ACC112 (cell line): ENCODE measurements around the gene HNRNPDL.

Experiments
- H2AFZ ChIP-seq: fragments of 200-600 bp; sonication (generic); one replicate; pipeline ENCODE4 v1.6.0; 2017; ENCODE audit warnings: antibody characterized with exemption, low read length; ENCODE audit not compliant: unreplicated experiment
- H3K27ac ChIP-seq: fragments of 200-600 bp; sonication (generic); 2 replicates; pipeline ENCODE4 v1.5.1; 2014; ENCODE audit warnings: low read depth, mild to moderate bottlenecking, antibody characterized with exemption, low read length, moderate library complexity
- H3K27me3 ChIP-seq: fragments of 200-600 bp; sonication (generic); 2 replicates; pipeline ENCODE4 v1.6.1; 2014; ENCODE audit warnings: mild to moderate bottlenecking, antibody characterized with exemption, low read length, moderate library complexity, mixed read lengths; ENCODE audit not compliant: insufficient read depth
- H3K36me3 ChIP-seq: fragments of 200-600 bp; sonication (generic); 2 replicates; pipeline ENCODE4 v1.6.1; 2016; ENCODE audit warnings: mild to moderate bottlenecking, antibody characterized with exemption, low read length, moderate library complexity, mixed read lengths; ENCODE audit not compliant: insufficient read depth
- H3K4me1 ChIP-seq: fragments of 200-600 bp; sonication (generic); one replicate; pipeline ENCODE4 v1.6.1; 2016; ENCODE audit warnings: low read length, mixed read lengths; ENCODE audit not compliant: insufficient read depth, unreplicated experiment, control insufficient read depth
- H3K4me3 ChIP-seq: fragments of 200-600 bp; sonication (generic); 2 replicates; pipeline ENCODE4 v1.5.1; 2014; ENCODE audit warnings: mild to moderate bottlenecking, low read depth, low read length
- H3K79me2 ChIP-seq: fragments of 200-600 bp; sonication (generic); one replicate; pipeline ENCODE4 v1.6.0; 2016; ENCODE audit warnings: low read length; ENCODE audit not compliant: control insufficient read depth, unreplicated experiment, insufficient read depth

HNRNPDL gene

GRCh38 chr4:82458729-82459128 is 28.5 kb upstream of the HNRNPDL start:
- peaks cover 22% of the 10 kb centered on the region for H3K36me3 ChIP-seq
- H3K79me2 ChIP-seq = no peaks in the 10 kb centered on the region
- H3K27me3 ChIP-seq = no peaks in the 10 kb centered on the region
- no peak overlapping the region for H2AFZ ChIP-seq
- no peak overlapping the region for H3K27ac ChIP-seq
- H3K4me3 ChIP-seq = no peak overlapping the region
- H3K4me1 ChIP-seq = peaks cover 3% of the 10 kb centered on the region

GRCh38 chr4:82457266-82457665 is 27.0 kb upstream of the HNRNPDL start:
- Histone ChIP-seq H3K27ac (no peak overlapping the region), H3K4me3 (no peak overlapping the region), H3K27me3 (no peaks in the 10 kb centered on the region), H2AFZ (no peak overlapping the region), H3K36me3 (peaks cover 22% of the 10 kb centered on the region), H3K79me2 (peaks cover 4% of the 10 kb centered on the region), H3K4me1 (no peaks in the 10 kb centered on the region)

GRCh38 chr4:82452026-82452425 is 21.8 kb upstream of the HNRNPDL start:
- H3K4me3 ChIP-seq = no peak overlapping the region
- H2AFZ ChIP-seq = no peak overlapping the region
- H3K4me1 ChIP-seq = no peaks in the 10 kb centered on the region
- H3K27me3 ChIP-seq = no peaks in the 10 kb centered on the region
- H3K79me2 ChIP-seq = peaks cover 17% of the 10 kb centered on the region
- H3K27ac ChIP-seq = no peak overlapping the region
- peaks cover 28% of the 10 kb centered on the region for H3K36me3 ChIP-seq

- Histone ChIP-seq H3K27ac (no peak overlapping the region), H3K4me3 (no peak overlapping the region), H3K36me3 (peaks cover 20% of the 10 kb centered on the region), H2AFZ (no peak overlapping the region), H3K79me2 (peaks cover 18% of the 10 kb centered on the region), H3K4me1 (no peaks in the 10 kb centered on the region), H3K27me3 (no peaks in the 10 kb centered on the region)
These were observed 20.9 kb upstream of the HNRNPDL start for GRCh38 chr4:82450966-82451755.

- H3K27me3 ChIP-seq = no peaks in the 10 kb centered on the region
- H3K4me1 ChIP-seq = no peaks in the 10 kb centered on the region
- no peak overlapping the region for H2AFZ ChIP-seq
- no peak overlapping the region for H3K4me3 ChIP-seq
- peaks cover 14% of the 10 kb centered on the region; the same call in 1 of the 2 replicates for H3K36me3 ChIP-seq
- no peak overlapping the region for H3K27ac ChIP-seq
- H3K79me2 ChIP-seq = peaks cover 32% of the 10 kb centered on the region
These were observed 17.6 kb upstream of the HNRNPDL start for GRCh38 chr4:82447886-82448285.

- Histone ChIP-seq H3K4me1 (peaks cover 3% of the 10 kb centered on the region), H3K27ac (no peak overlapping the region), H2AFZ (no peak overlapping the region), H3K36me3 (peaks cover 6% of the 10 kb centered on the region; the same call in 1 of the 2 replicates), H3K79me2 (peaks cover 76% of the 10 kb centered on the region), H3K27me3 (no peaks in the 10 kb centered on the region), H3K4me3 (no peak overlapping the region)
These were observed 8.8 kb upstream of the HNRNPDL start for GRCh38 chr4:82439088-82439487.

- no peak overlapping the region for H2AFZ ChIP-seq
- peaks cover 6% of the 10 kb centered on the region for H3K36me3 ChIP-seq
- peaks cover 85% of the 10 kb centered on the region for H3K79me2 ChIP-seq
- H3K4me3 ChIP-seq = no peak overlapping the region
- H3K27ac ChIP-seq = no peak overlapping the region
- H3K27me3 ChIP-seq = no peaks in the 10 kb centered on the region
- H3K4me1 ChIP-seq = peaks cover 8% of the 10 kb centered on the region
These were observed 7.2 kb upstream of the HNRNPDL start for GRCh38 chr4:82437285-82438005.

- Histone ChIP-seq H2AFZ (no peak overlapping the region), H3K79me2 (peaks cover 84% of the 10 kb centered on the region), H3K27ac (no peak overlapping the region)
These were observed 6.5 kb upstream of the HNRNPDL start for GRCh38 chr4:82436780-82437179.

GRCh38 chr4:82436130-82436529 is 5.9 kb upstream of the HNRNPDL start:
- no peaks in the 10 kb centered on the region for H3K27me3 ChIP-seq
- peaks cover 14% of the 10 kb centered on the region for H3K4me1 ChIP-seq
- H3K4me3 ChIP-seq = no peak overlapping the region
- H2AFZ ChIP-seq = no peak overlapping the region
- H3K27ac ChIP-seq = no peak overlapping the region
- peaks cover 87% of the 10 kb centered on the region for H3K79me2 ChIP-seq
- peaks cover 6% of the 10 kb centered on the region for H3K36me3 ChIP-seq

More at GRCh38 chr4:82436780-82437179, 6.5 kb upstream of the HNRNPDL start:
- Histone ChIP-seq H3K4me1 (peaks cover 12% of the 10 kb centered on the region), H3K36me3 (peaks cover 6% of the 10 kb centered on the region), H3K27me3 (no peaks in the 10 kb centered on the region), H3K4me3 (no peak overlapping the region)

GRCh38 chr4:82434949-82435348 is 4.7 kb upstream of the HNRNPDL start:
- Histone ChIP-seq H2AFZ (no peak overlapping the region), H3K79me2 (peaks cover 81% of the 10 kb centered on the region), H3K36me3 (peaks cover 6% of the 10 kb centered on the region), H3K4me1 (peaks cover 14% of the 10 kb centered on the region), H3K27ac (no peak overlapping the region), H3K27me3 (no peaks in the 10 kb centered on the region), H3K4me3 (no peak overlapping the region)

GRCh38 chr4:82433791-82434190 is 3.5 kb upstream of the HNRNPDL start:
- H3K27ac ChIP-seq = no peak overlapping the region
- H2AFZ ChIP-seq = no peak overlapping the region
- H3K27me3 ChIP-seq = no peaks in the 10 kb centered on the region
- peaks cover 75% of the 10 kb centered on the region for H3K79me2 ChIP-seq
- peaks cover 14% of the 10 kb centered on the region for H3K4me1 ChIP-seq
- H3K4me3 ChIP-seq = no peak overlapping the region
- H3K36me3 ChIP-seq = peaks cover 1% of the 10 kb centered on the region
